Measurements from ENCODE around the gene CBFA2T2.

GRCh38 chr20:33539129-33539528, 49.2 kb downstream of the CBFA2T2 start:
- TF ChIP-seq CTCF (conservative IDR thresholded peaks at IDR 0.05; ENCODE audit: low read depth, low read length) = no peak
- TF ChIP-seq POLR2A (IDR thresholded peaks at IDR 0.05; ENCODE audit: low read depth, low read length) = no peak
- TF ChIP-seq CEBPB (IDR thresholded peaks at IDR 0.05; ENCODE audit: low read depth, low read length) = peak; percentile 53
- TF ChIP-seq USF2 (IDR thresholded peaks at IDR 0.05; ENCODE audit: low read depth, low read length) = no peak; the same call in 1 of the 2 replicates
- TF ChIP-seq RAD21 (IDR thresholded peaks at IDR 0.05; ENCODE audit: low read length) = no peak

Measured in IMR-90 (cell line).